G401.6 (cell line): ENCODE data around the gene KLK4.

ENCODE experiments used
- FAIRE-seq: peaks from 2 replicates; lab custom pipeline; 2012; peaks lifted over from hg19 to GRCh38; lab: Jason Lieb, UNC

The KLK4 gene

GRCh38 chr19:50911206-50912101, at the start of gene KLK4:
KLK4 (minus strand) TSS chr19:50911395; CDS start chr19:50910738, 657 bp downstream.
- no peak for FAIRE-seq

- no peak for FAIRE-seq
These were observed 48.7 kb upstream of the KLK4 start for GRCh38 chr19:50959731-50960500.

GRCh38 chr19:50957587-50957986, 46.4 kb upstream of the KLK4 start:
- no peak for FAIRE-seq

- no peak for FAIRE-seq
These were observed 41.7 kb upstream of the KLK4 start, which contains the start of gene KLK5 for GRCh38 chr19:50952910-50953309. KLK5 (minus strand) TSS chr19:50953038; CDS start chr19:50952657, 381 bp downstream.

GRCh38 chr19:50949861-50950260, 38.7 kb upstream of the KLK4 start:
- FAIRE-seq = no peak

GRCh38 chr19:50947123-50947522, 35.9 kb upstream of the KLK4 start:
- no peak for FAIRE-seq

GRCh38 chr19:50944795-50945194, 33.6 kb upstream of the KLK4 start:
- FAIRE-seq = no peak

- FAIRE-seq = no peak
These were observed 32.1 kb upstream of the KLK4 start for GRCh38 chr19:50943074-50943828.

- no peak for FAIRE-seq
These were observed 28.4 kb upstream of the KLK4 start for GRCh38 chr19:50939596-50939995.

- FAIRE-seq = no peak
These were observed 22.4 kb upstream of the KLK4 start for GRCh38 chr19:50933640-50934039.

GRCh38 chr19:50932690-50933083, 21.5 kb upstream of the KLK4 start:
- no peak for FAIRE-seq

- FAIRE-seq = no peak
These were observed 21.0 kb upstream of the KLK4 start for GRCh38 chr19:50932018-50932689.

GRCh38 chr19:50931023-50931422, 19.8 kb upstream of the KLK4 start:
- FAIRE-seq = no peak

- FAIRE-seq = no peak
These were observed 17.6 kb upstream of the KLK4 start for GRCh38 chr19:50928831-50929230.

GRCh38 chr19:50926144-50926543, 14.9 kb upstream of the KLK4 start:
- FAIRE-seq = no peak

GRCh38 chr19:50925734-50926133, 14.5 kb upstream of the KLK4 start:
- no peak for FAIRE-seq

- no peak for FAIRE-seq
These were observed 13.4 kb upstream of the KLK4 start for GRCh38 chr19:50924586-50924985.

- FAIRE-seq = peak; percentile 40
These were observed 11.2 kb upstream of the KLK4 start for GRCh38 chr19:50922317-50922853.

GRCh38 chr19:50921426-50922316, 10.5 kb upstream of the KLK4 start:
- no peak for FAIRE-seq

- FAIRE-seq = no peak
These were observed 4.9 kb upstream of the KLK4 start for GRCh38 chr19:50916069-50916468.
